NOMO-1 treated with DMSO at 0.1 percent for 48 hours (cell line): ENCODE results near the gene FAM24A.
A peak's percentile ranks its signal among the peaks of the same experiment; 100 is the strongest.
"Not testable (repeated sequence)": the region's sequence is repeated elsewhere in the genome, so short reads cannot be mapped to it uniquely, and the experiment has no call there.

Experiments used
- DNase-seq: peaks from one replicate; lab custom pipeline; 2025; ENCODE audit not compliant: unreplicated experiment; lab: John Stamatoyannopoulos, UW

Gene FAM24A

GRCh38 chr10:122910310-122910709, at the start of gene FAM24A:
FAM24A (plus strand) TSS chr10:122910610; CDS start chr10:122911635, 1,025 bp downstream.
- no peak for DNase-seq

GRCh38 chr10:122861711-122862161, 48.7 kb upstream of the FAM24A start:
- DNase-seq: no peak

- no peak for DNase-seq
These were observed 46.9 kb upstream of the FAM24A start for GRCh38 chr10:122863216-122864193.

- DNase-seq: no peak
These were observed 46.2 kb upstream of the FAM24A start for GRCh38 chr10:122864194-122864592.

GRCh38 chr10:122864901-122865300, 45.5 kb upstream of the FAM24A start:
- no peak for DNase-seq

- not testable (repeated sequence) for DNase-seq
These were observed 43.5 kb upstream of the FAM24A start for GRCh38 chr10:122866757-122867482.

- DNase-seq: not testable (repeated sequence)
These were observed 41.6 kb upstream of the FAM24A start for GRCh38 chr10:122868768-122869167.

GRCh38 chr10:122871947-122872346, 38.5 kb upstream of the FAM24A start:
- DNase-seq: not testable (repeated sequence)

- no peak for DNase-seq
These were observed 34.5 kb upstream of the FAM24A start for GRCh38 chr10:122875843-122876466.

- no peak for DNase-seq
These were observed 33.9 kb upstream of the FAM24A start for GRCh38 chr10:122876467-122876855.

GRCh38 chr10:122877264-122877663, 33.1 kb upstream of the FAM24A start:
- no peak for DNase-seq

- DNase-seq: peak; percentile 48
These were observed 31.5 kb upstream of the FAM24A start for GRCh38 chr10:122878799-122879338.

- DNase-seq: peak; percentile 96
These were observed 30.8 kb upstream of the FAM24A start, which contains the start of gene FAM24B for GRCh38 chr10:122879339-122880273. FAM24B (minus strand) TSS chr10:122879581; CDS start chr10:122850515, 29,066 bp downstream.

- no peak for DNase-seq
These were observed 27.6 kb upstream of the FAM24A start for GRCh38 chr10:122882766-122883165.

- DNase-seq: no peak
These were observed 26.2 kb upstream of the FAM24A start for GRCh38 chr10:122884166-122884565.

GRCh38 chr10:122894261-122894944, 16.0 kb upstream of the FAM24A start:
- DNase-seq: no peak

- not testable (repeated sequence) for DNase-seq
These were observed 6.5 kb upstream of the FAM24A start for GRCh38 chr10:122903861-122904260.

GRCh38 chr10:122911889-122912484, 1.6 kb downstream of the FAM24A start:
- DNase-seq: peak; percentile 35

- DNase-seq: no peak
These were observed 5.3 kb downstream of the FAM24A start for GRCh38 chr10:122915700-122916099.
